HEK293T (cell line): ENCODE measurements around the gene MANBA.

Source experiments
- CTCF ChIA-PET: fragments of 350-600 bp; formaldehyde crosslinking; extraction: SDS; loops from one replicate; lab custom pipeline; 2021; ENCODE audit warnings: antibody characterized with exemption, inconsistent platforms; lab: Yijun Ruan, JAX
- POLR2A ChIA-PET: fragments of 350-600 bp; formaldehyde crosslinking; extraction: SDS; loops from one replicate; lab custom pipeline; 2020; ENCODE audit warnings: antibody characterized with exemption, inconsistent platforms; lab: Yijun Ruan, JAX
- DNase-seq: peaks from one replicate; pipeline ENCODE4 v3.0.0; 2012; ENCODE audit warnings: mixed read lengths; ENCODE audit errors: extremely low spot score
- ARNT ChIP-seq: fragments of 450-650 bp; IDR thresholded peaks from 2 replicates; pipeline ENCODE4 v1.6.1; 2017; ENCODE audit warnings: mild to moderate bottlenecking
- BHLHE40 ChIP-seq: fragments of 450-650 bp; IDR thresholded peaks from 2 replicates; pipeline ENCODE4 v1.6.1; 2016; ENCODE audit warnings: mild to moderate bottlenecking, moderate library complexity, borderline replicate concordance
- CTBP1 ChIP-seq: fragments of 450-650 bp; IDR thresholded peaks from 2 replicates; pipeline ENCODE4 v1.6.1; 2016; ENCODE audit warnings: borderline replicate concordance
- ELF4 ChIP-seq: fragments of 450-650 bp; IDR thresholded peaks from 2 replicates; pipeline ENCODE4 v1.6.1; 2017; ENCODE audit warnings: antibody characterized with exemption
- FOXA1 ChIP-seq: fragments of 450-650 bp; IDR thresholded peaks from 2 replicates; pipeline ENCODE4 v1.6.1; 2016; ENCODE audit warnings: mild to moderate bottlenecking
- FOXK2 ChIP-seq: fragments of 450-650 bp; IDR thresholded peaks from 2 replicates; pipeline ENCODE4 v1.6.1; 2016; ENCODE audit warnings: mild to moderate bottlenecking
- FOXM1 ChIP-seq: fragments of 450-650 bp; IDR thresholded peaks from 2 replicates; pipeline ENCODE4 v1.6.1; 2017; ENCODE audit warnings: mild to moderate bottlenecking, borderline replicate concordance
- HDGF ChIP-seq: fragments of 450-650 bp; IDR thresholded peaks from 2 replicates; pipeline ENCODE4 v1.6.1; 2017; ENCODE audit warnings: antibody characterized with exemption, borderline replicate concordance
- L3MBTL2 ChIP-seq: fragments of 450-650 bp; conservative IDR thresholded peaks from 2 replicates; pipeline ENCODE4 v1.6.1; 2016; ENCODE audit warnings: mild to moderate bottlenecking
- LEF1 ChIP-seq: fragments of 450-650 bp; IDR thresholded peaks from 2 replicates; pipeline ENCODE4 v1.6.1; 2017; ENCODE audit warnings: mild to moderate bottlenecking, borderline replicate concordance
- NFRKB ChIP-seq: fragments of 450-650 bp; IDR thresholded peaks from 2 replicates; pipeline ENCODE4 v1.6.1; 2016; ENCODE audit warnings: mild to moderate bottlenecking, moderate library complexity
- SP1 ChIP-seq: fragments of 450-650 bp; IDR thresholded peaks from 2 replicates; pipeline ENCODE4 v1.6.1; 2017
- SUZ12 ChIP-seq: fragments of 450-650 bp; IDR thresholded peaks from 2 replicates; pipeline ENCODE4 v1.6.1; 2016; ENCODE audit warnings: mild to moderate bottlenecking
- TARDBP ChIP-seq: fragments of 450-650 bp; IDR thresholded peaks from 2 replicates; pipeline ENCODE4 v1.6.1; 2016
- ZNF384 ChIP-seq: fragments of 450-650 bp; IDR thresholded peaks from 2 replicates; pipeline ENCODE4 v1.6.1; 2016
- TF ChIP-seq, protein P1 (sequence below): fragments of 450-650 bp; IDR thresholded peaks from 2 replicates; pipeline ENCODE4 v1.6.1; 2016

Gene MANBA

DNA sequence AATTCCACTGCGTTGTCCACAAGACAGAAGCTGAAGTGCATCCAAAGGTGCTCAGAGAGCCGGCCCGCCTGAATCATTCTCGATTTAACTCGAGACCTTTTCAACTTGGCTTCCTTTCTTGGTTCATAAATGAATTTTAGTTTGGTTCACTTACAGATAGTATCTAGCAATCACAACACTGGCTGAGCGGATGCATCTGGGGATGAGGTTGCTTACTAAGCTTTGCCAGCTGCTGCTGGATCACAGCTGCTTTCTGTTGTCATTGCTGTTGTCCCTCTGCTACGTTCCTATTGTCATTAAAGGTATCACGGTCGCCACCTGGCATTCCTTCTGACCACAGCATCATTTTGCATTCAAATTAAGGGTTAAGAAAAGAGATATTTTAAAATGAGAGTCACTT is 144.1 kb downstream of the MANBA start:
- DNase-seq: no peak
- TF ChIP-seq SP1: no peak
- CTCF ChIA-PET: no interaction called here
- POLR2A ChIA-PET: no interaction called here

DNA sequence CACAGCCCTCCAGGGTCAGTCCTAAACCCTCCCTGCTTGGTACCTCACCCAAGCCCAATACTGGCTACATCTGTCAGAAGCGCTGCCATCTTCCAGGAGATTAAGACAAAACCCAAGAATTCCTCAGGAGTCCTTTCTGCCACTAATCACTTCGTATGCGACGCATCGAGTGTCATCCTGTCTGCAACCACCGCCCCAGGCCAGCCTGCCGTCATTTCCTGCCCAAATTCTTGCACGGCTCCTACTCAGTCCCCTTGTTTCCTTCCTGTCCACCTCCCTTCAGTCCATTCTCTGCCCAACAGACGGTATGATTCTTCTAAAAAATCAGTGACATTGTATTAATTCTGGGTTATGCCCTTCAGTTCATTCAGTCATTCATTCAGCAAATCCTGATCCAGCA is 146.0 kb downstream of the MANBA start:
- POLR2A ChIA-PET: no interaction called here
- TF ChIP-seq ARNT (no peak), CTBP1 (no peak), FOXA1 (no peak), ELF4 (no peak), FOXK2 (no peak), L3MBTL2 (no peak), SUZ12 (no peak), SP1 (no peak), TARDBP (no peak), NFRKB (no peak), BHLHE40 (no peak), FOXM1 (no peak)
- TF ChIP-seq, protein P1, sequence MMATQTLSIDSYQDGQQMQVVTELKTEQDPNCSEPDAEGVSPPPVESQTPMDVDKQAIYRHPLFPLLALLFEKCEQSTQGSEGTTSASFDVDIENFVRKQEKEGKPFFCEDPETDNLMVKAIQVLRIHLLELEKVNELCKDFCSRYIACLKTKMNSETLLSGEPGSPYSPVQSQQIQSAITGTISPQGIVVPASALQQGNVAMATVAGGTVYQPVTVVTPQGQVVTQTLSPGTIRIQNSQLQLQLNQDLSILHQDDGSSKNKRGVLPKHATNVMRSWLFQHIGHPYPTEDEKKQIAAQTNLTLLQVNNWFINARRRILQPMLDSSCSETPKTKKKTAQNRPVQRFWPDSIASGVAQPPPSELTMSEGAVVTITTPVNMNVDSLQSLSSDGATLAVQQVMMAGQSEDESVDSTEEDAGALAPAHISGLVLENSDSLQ: no peak
- no peak for DNase-seq
- CTCF ChIA-PET: no interaction called here

DNA sequence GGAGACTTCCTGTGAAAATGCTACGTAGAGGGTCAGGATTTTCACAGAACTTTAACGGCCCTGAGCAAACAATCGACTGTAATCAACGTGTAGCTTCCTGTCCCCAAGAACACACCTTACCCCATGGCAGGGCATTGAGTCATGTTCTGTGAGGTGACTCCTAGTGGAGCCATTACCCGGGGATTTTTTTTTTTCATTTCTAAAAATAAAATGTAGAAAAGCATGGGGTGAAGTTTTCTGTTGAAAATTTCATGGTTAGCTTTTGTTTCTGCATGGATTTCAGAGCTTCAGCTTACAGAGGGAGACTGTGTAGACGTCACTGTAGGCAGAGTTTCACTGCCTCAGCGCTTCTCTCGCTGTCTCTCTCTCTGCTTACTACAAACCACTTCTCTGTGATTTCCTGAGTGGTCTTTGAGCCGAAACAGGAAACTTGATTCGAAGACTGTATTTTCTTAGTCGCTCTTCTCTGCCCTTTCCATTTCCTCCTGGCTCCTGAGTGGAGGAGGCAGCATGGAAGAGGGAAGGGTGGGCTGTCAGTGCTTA is 147.9 kb downstream of the MANBA start:
- DNase-seq: no peak
- ChIA-PET CTCF (no interaction called here), POLR2A (no interaction called here)
- TF ChIP-seq SP1 (no peak), ZNF384 (no peak), L3MBTL2 (no peak), FOXM1 (no peak), NFRKB (no peak), LEF1 (no peak), SUZ12 (no peak), CTBP1 (no peak), ARNT (no peak), ELF4 (no peak), BHLHE40 (no peak)

- DNase-seq: no peak
- POLR2A ChIA-PET: no interaction called here
- CTCF ChIA-PET: interaction anchor here (1.6 kb wide), 1 partner anchor 8 kb away, joined by 7 read pairs; no protein-coding TSS in a partner anchor
- TF ChIP-seq L3MBTL2: no peak
- no peak for TF ChIP-seq ZNF384
- TF ChIP-seq FOXM1: no peak
- TF ChIP-seq FOXA1: no peak
- TF ChIP-seq, protein P1: no peak
- TF ChIP-seq LEF1: no peak
- no peak for TF ChIP-seq FOXK2
- TF ChIP-seq CTBP1: no peak
- TF ChIP-seq NFRKB: no peak
- TF ChIP-seq HDGF: no peak
- TF ChIP-seq ELF4: no peak
- no peak for TF ChIP-seq SUZ12
- TF ChIP-seq SP1: no peak
- no peak for TF ChIP-seq TARDBP
- no peak for TF ChIP-seq ARNT
These were observed 148.6 kb downstream of the MANBA start for GRCh38 chr4:102612210-102612609.

- TF ChIP-seq LEF1: no peak
- ChIA-PET POLR2A (no interaction called here), CTCF (interaction anchor here (0.6 to 0.7 kb wide), 3 partner anchors 182 to 484 kb away, joined by 3 read pairs; no protein-coding TSS in a partner anchor)
- DNase-seq: no peak
These were observed 150.3 kb downstream of the MANBA start for GRCh38 chr4:102610476-102610875.

DNA sequence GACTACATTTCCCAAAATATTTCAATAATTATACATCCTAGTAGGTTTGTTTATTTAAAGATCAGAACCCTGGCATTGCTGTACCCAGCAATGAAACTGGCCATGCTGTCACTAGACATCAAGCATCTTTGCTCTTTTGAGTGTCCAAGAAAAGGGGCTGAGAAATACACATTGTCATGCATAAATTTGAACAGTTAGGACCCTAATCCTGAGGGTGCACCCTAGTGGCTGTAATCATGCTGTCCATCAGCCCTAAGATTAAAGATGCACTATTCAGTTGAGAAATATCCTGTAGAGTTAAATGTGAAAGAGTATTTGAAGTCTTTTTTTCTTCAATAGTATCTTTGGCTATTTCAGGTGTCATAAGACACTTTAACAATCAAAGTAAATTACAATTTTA is 150.8 kb downstream of the MANBA start:
- CTCF ChIA-PET: interaction anchor here (0.7 kb wide), 2 partner anchors 181 to 409 kb away, joined by 3 read pairs; no protein-coding TSS in a partner anchor
- no peak for TF ChIP-seq ARNT
- TF ChIP-seq TARDBP: no peak
- no peak for TF ChIP-seq FOXM1
- TF ChIP-seq NFRKB: no peak
- no peak for DNase-seq
- POLR2A ChIA-PET: no interaction called here

DNA sequence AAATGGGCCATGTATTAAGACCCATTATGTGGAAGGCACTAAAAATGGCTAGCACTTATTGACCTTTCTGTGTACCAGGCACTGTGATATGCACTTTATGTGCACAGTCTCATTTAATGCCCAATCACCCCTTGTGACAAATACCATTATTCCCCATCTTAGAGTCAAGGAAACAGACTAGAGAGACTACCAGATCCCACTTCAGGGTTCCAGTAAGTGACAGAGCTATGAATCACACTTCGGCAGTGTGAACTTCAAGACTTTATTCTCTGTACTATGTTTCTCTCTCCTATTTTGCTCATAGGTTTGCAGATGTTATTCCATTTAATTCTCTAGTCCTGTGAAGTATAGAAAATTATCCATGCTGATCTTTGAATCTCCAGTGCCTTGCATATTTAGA is 152.6 kb downstream of the MANBA start:
- TF ChIP-seq LEF1 (no peak), CTBP1 (no peak), ELF4 (no peak), SUZ12 (no peak), BHLHE40 (no peak), L3MBTL2 (no peak), NFRKB (no peak), ZNF384 (no peak), SP1 (no peak), FOXM1 (no peak), FOXA1 (no peak), ARNT (no peak), TARDBP (no peak), HDGF (no peak), FOXK2 (no peak)
- TF ChIP-seq, protein P1: no peak
- ChIA-PET POLR2A (no interaction called here), CTCF (no interaction called here)
- DNase-seq: no peak
